ENCODE data around the gene CYGB. TPM values are rescaled to one million over a fixed set of nuclear protein-coding genes. Genes with fewer than 3 reads are reported as not detected.

CYGB gene
- polyA plus RNA-seq, 3 donors = not detected

- no peak for TF ChIP-seq CTCF (IDR thresholded peaks at IDR 0.05)
- intact Hi-C loops (cut with micrococcal nuclease) = no loop called here
- Histone ChIP-seq H3K79me2 (ENCODE audit: insufficient read depth, low read length) (no peaks in the 10 kb centered on the region), H2AFZ (ENCODE audit: insufficient read depth, low read depth, low read length, poor library complexity, severe bottlenecking) (no peak overlapping the region), H3K27me3 (ENCODE audit: control insufficient read depth in 2 of 2, insufficient read depth in 2 of 2, low read length in 2 of 2) (peaks cover 23 to 35% of the 10 kb centered on the region in 2 donors), H3K9me3 (replicated peaks in 1 of 2; ENCODE audit: control insufficient read depth in 1 of 2, insufficient read depth in 1 of 2, low read length in 2 of 2) (peaks cover 0 to 12% of the 10 kb centered on the region in 2 donors), H4K20me1 (ENCODE audit: insufficient read depth, low read length) (no peaks in the 10 kb centered on the region), H3K27ac (ENCODE audit: low read depth in 1 of 2, low read length in 2 of 2) (no peak overlapping the region), H3K4me1 (ENCODE audit: control insufficient read depth in 1 of 2, insufficient read depth in 2 of 2, low read length in 2 of 2) (peaks cover 13 to 20% of the 10 kb centered on the region in 2 donors), H3K4me3 (replicated peaks in 1 of 3; ENCODE audit: low read depth in 2 of 3, low read length in 3 of 3) (no peak overlapping the region), H3K9ac (ENCODE audit: insufficient read depth, low read length, poor library complexity, severe bottlenecking) (no peak overlapping the region), H3K36me3 (replicated peaks in 1 of 2; ENCODE audit: control insufficient read depth in 1 of 2, insufficient read depth in 2 of 2, low read length in 2 of 2) (no peaks in the 10 kb centered on the region), H3K4me2 (replicated peaks; ENCODE audit: extremely low read depth, low read length, poor library complexity, severe bottlenecking) (no peak overlapping the region)
- no peak overlapping the region for H3K27ac Mint-ChIP-seq
- H3K9me3 Mint-ChIP-seq = peaks cover 0 to 6% (median 4%) of the 10 kb centered on the region in 7 donors
- peaks cover 52 to 63% (median 54%) of the 10 kb centered on the region in 3 donors for H3K27me3 Mint-ChIP-seq (ENCODE audit: low read depth in 3 of 3)
- H3K36me3 Mint-ChIP-seq = peaks cover 3 to 8% of the 10 kb centered on the region in 2 donors
- DNase-seq = no peak
- H3K4me1 Mint-ChIP-seq = peaks cover 10% of the 10 kb centered on the region
- peak overlapping the region in 1 of 2 donors; percentile 67 for H3K4me3 Mint-ChIP-seq
- WGBS (ENCODE audit: insufficient coverage) = 14% methylated on average over 23 of the region's 26 CpGs
These were observed 276 bp downstream of the CYGB start for GRCh38 chr17:76537288-76537577.

- no peak for DNase-seq
- peaks cover 10% of the 10 kb centered on the region for H3K4me1 Mint-ChIP-seq
- peak overlapping the region in 1 of 2 donors; percentile 82 for H3K4me3 Mint-ChIP-seq
- no peaks in the 10 kb centered on the region for H4K20me1 ChIP-seq (ENCODE audit: insufficient read depth, low read length)
- no peaks in the 10 kb centered on the region for H3K79me2 ChIP-seq (ENCODE audit: insufficient read depth, low read length)
- no peak overlapping the region for H3K9ac ChIP-seq (ENCODE audit: insufficient read depth, low read length, poor library complexity, severe bottlenecking)
- H3K27ac Mint-ChIP-seq = no peak overlapping the region
- no peaks in the 10 kb centered on the region for H3K36me3 ChIP-seq (replicated peaks in 1 of 2; ENCODE audit: control insufficient read depth in 1 of 2, insufficient read depth in 2 of 2, low read length in 2 of 2)
- peaks cover 0 to 12% of the 10 kb centered on the region in 2 donors for H3K9me3 ChIP-seq (replicated peaks in 1 of 2; ENCODE audit: control insufficient read depth in 1 of 2, insufficient read depth in 1 of 2, low read length in 2 of 2)
- no peak overlapping the region for H2AFZ ChIP-seq (ENCODE audit: insufficient read depth, low read depth, low read length, poor library complexity, severe bottlenecking)
- no peak overlapping the region for H3K4me3 ChIP-seq (replicated peaks in 1 of 3; ENCODE audit: low read depth in 2 of 3, low read length in 3 of 3)
- H3K4me2 ChIP-seq (replicated peaks; ENCODE audit: extremely low read depth, low read length, poor library complexity, severe bottlenecking) = no peak overlapping the region
- H3K36me3 Mint-ChIP-seq = peaks cover 3 to 8% of the 10 kb centered on the region in 2 donors
- H3K27me3 Mint-ChIP-seq (ENCODE audit: low read depth in 3 of 3) = peaks cover 52 to 62% (median 56%) of the 10 kb centered on the region in 3 donors
- H3K27ac ChIP-seq (ENCODE audit: low read depth in 1 of 2, low read length in 2 of 2) = no peak overlapping the region
- intact Hi-C loops (cut with micrococcal nuclease) = no loop called here
- H3K27me3 ChIP-seq (ENCODE audit: control insufficient read depth in 2 of 2, insufficient read depth in 2 of 2, low read length in 2 of 2) = peaks cover 23 to 35% of the 10 kb centered on the region in 2 donors
- H3K9me3 Mint-ChIP-seq = peaks cover 0 to 6% (median 4%) of the 10 kb centered on the region in 7 donors
- WGBS (ENCODE audit: insufficient coverage) = 71% methylated on average over 21 of the region's 25 CpGs
- H3K4me1 ChIP-seq (ENCODE audit: control insufficient read depth in 1 of 2, insufficient read depth in 2 of 2, low read length in 2 of 2) = peaks cover 13 to 20% of the 10 kb centered on the region in 2 donors
- TF ChIP-seq CTCF (IDR thresholded peaks at IDR 0.05) = no peak
These were observed 810 bp downstream of the CYGB start for GRCh38 chr17:76536511-76537287.
